ENCODE results near the gene EIPR1. TPM values are rescaled to one million over a fixed set of nuclear protein-coding genes. Genes with fewer than 3 reads are reported as not detected.

The EIPR1 gene
- total RNA-seq, 1 experiment from 2014 or later: 22.8 TPM

GRCh38 chr2:3212984-3213383 is 164.6 kb downstream of the EIPR1 start (continued):
- TF ChIP-seq ARID4B (CRISPR knock-in tag; IDR thresholded peaks at IDR 0.05; ENCODE audit: borderline replicate concordance) (no peak), ZNF671 (CRISPR knock-in tag; IDR thresholded peaks at IDR 0.05) (no peak), FOXP4 (CRISPR knock-in tag; IDR thresholded peaks at IDR 0.05) (no peak)

GRCh38 chr2:3212061-3212362 is 165.6 kb downstream of the EIPR1 start:
- DNase-seq (ENCODE audit: low spot score) (no peak), ATAC-seq (no peak)
- POLR2A ChIA-PET: no interaction called here
- H3K4me3 Mint-ChIP-seq: no peak overlapping the region
- peaks cover 3% of the 10 kb centered on the region; the same call in 1 of the 2 replicates for H3K36me3 Mint-ChIP-seq
- H3K4me1 Mint-ChIP-seq: peaks cover 13% of the 10 kb centered on the region; the same call in 1 of the 2 replicates
- TF ChIP-seq ZNF281 (CRISPR knock-in tag; IDR thresholded peaks at IDR 0.05) (no peak), MXD4 (CRISPR knock-in tag; IDR thresholded peaks at IDR 0.05; ENCODE audit: borderline replicate concordance) (no peak)
- no peaks in the 10 kb centered on the region for H3K27me3 Mint-ChIP-seq (ENCODE audit: low read depth)
- no peaks in the 10 kb centered on the region for H3K9me3 Mint-ChIP-seq
- no peak overlapping the region for H3K27ac Mint-ChIP-seq
- CTCF ChIA-PET: no interaction called here

GRCh38 chr2:3211256-3212060 is 166.2 kb downstream of the EIPR1 start:
- DNase-seq (ENCODE audit: low spot score) (no peak), ATAC-seq (no peak)
- Mint-ChIP-seq H3K4me1 (peaks cover 13% of the 10 kb centered on the region; the same call in 1 of the 2 replicates), H3K27me3 (ENCODE audit: low read depth) (no peaks in the 10 kb centered on the region), H3K27ac (peak overlapping the region; percentile 7; the same call in 1 of the 2 replicates), H3K36me3 (peaks cover 3% of the 10 kb centered on the region; the same call in 1 of the 2 replicates), H3K9me3 (no peaks in the 10 kb centered on the region), H3K4me3 (no peak overlapping the region)
- POLR2A ChIA-PET: no interaction called here
- CTCF ChIA-PET: interaction anchor here (1.1 kb wide), 1 partner anchor 92 kb away, joined by 3 read pairs; no protein-coding TSS in a partner anchor
- no peak for TF ChIP-seq RELA (CRISPR knock-in tag; IDR thresholded peaks at IDR 0.05; ENCODE audit: borderline replicate concordance)
- no peak for TF ChIP-seq ZNF281 (CRISPR knock-in tag; IDR thresholded peaks at IDR 0.05)
- TF ChIP-seq PRDM15 (CRISPR knock-in tag; IDR thresholded peaks at IDR 0.05): no peak
- TF ChIP-seq E2F4 (CRISPR knock-in tag; IDR thresholded peaks at IDR 0.05; ENCODE audit: borderline replicate concordance, low read depth): no peak
- no peak for TF ChIP-seq ZNF512 (CRISPR knock-in tag; IDR thresholded peaks at IDR 0.05; ENCODE audit: borderline replicate concordance)
- no peak for TF ChIP-seq MXD4 (CRISPR knock-in tag; IDR thresholded peaks at IDR 0.05; ENCODE audit: borderline replicate concordance)
- no peak for TF ChIP-seq GTF2I (CRISPR knock-in tag; conservative IDR thresholded peaks at IDR 0.05)
